ENCODE data around the gene S100A9. TPM values are rescaled to one million over a fixed set of nuclear protein-coding genes. Genes with fewer than 3 reads are reported as not detected.

Gene S100A9
- total and polyA plus RNA-seq, 2 experiments from 2014 or later: not detected

DNA sequence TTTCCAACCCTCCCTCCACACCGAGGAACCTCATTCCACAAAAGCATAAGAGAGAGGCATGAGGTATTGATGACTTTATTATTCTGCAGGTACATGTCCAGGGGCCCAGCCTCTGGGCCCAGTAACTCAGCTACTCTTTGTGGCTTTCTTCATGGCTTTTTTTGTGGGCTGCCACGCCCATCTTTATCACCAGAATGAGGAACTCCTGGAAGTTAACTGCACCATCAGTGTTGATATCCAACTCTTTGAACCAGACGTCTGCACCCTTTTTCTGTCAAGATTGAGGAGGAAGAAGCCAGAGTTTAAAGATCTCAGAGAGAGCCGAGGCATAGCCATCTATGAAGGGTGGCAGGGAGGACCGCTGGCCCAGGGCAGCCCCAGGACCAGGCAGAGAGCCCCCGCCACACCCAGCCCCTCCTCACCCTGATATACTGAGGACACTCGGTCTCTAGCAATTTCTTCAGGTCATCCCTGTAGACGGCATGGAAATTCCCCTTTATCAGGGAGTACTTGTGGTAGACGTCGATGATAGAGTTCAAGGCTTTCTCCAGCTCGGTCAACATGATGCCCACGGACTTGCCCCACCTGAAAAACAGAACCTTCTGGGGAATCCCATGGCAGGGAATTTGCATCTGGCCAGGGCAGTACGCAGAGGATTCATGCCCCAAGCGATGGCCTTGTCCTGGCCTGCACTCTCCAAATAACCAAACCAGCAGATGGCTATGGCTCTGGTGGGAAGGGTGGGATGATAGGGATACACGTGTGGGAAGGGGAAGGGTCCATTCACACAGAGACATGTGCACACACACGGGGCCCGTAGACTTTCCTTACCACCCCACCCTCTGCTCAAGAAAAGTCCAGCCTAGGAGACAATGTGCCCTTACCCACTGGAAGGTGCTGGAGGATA, 32.6 kb downstream of the S100A9 start (continued):
- TF ChIP-seq, protein P1, sequence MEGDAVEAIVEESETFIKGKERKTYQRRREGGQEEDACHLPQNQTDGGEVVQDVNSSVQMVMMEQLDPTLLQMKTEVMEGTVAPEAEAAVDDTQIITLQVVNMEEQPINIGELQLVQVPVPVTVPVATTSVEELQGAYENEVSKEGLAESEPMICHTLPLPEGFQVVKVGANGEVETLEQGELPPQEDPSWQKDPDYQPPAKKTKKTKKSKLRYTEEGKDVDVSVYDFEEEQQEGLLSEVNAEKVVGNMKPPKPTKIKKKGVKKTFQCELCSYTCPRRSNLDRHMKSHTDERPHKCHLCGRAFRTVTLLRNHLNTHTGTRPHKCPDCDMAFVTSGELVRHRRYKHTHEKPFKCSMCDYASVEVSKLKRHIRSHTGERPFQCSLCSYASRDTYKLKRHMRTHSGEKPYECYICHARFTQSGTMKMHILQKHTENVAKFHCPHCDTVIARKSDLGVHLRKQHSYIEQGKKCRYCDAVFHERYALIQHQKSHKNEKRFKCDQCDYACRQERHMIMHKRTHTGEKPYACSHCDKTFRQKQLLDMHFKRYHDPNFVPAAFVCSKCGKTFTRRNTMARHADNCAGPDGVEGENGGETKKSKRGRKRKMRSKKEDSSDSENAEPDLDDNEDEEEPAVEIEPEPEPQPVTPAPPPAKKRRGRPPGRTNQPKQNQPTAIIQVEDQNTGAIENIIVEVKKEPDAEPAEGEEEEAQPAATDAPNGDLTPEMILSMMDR (conservative IDR thresholded peaks at IDR 0.05; ENCODE audit: low read depth in 2 of 2): no peak
- TF ChIP-seq ZNF114 (CRISPR knock-in tag; IDR thresholded peaks at IDR 0.05) (no peak), JUNB (IDR thresholded peaks at IDR 0.05; ENCODE audit: unreplicated experiment) (no peak), EZH2 (IDR thresholded peaks at IDR 0.05; ENCODE audit: low read depth, unreplicated experiment) (no peak), NANOG (IDR thresholded peaks at IDR 0.05; ENCODE audit: borderline replicate concordance) (no peak)

DNA sequence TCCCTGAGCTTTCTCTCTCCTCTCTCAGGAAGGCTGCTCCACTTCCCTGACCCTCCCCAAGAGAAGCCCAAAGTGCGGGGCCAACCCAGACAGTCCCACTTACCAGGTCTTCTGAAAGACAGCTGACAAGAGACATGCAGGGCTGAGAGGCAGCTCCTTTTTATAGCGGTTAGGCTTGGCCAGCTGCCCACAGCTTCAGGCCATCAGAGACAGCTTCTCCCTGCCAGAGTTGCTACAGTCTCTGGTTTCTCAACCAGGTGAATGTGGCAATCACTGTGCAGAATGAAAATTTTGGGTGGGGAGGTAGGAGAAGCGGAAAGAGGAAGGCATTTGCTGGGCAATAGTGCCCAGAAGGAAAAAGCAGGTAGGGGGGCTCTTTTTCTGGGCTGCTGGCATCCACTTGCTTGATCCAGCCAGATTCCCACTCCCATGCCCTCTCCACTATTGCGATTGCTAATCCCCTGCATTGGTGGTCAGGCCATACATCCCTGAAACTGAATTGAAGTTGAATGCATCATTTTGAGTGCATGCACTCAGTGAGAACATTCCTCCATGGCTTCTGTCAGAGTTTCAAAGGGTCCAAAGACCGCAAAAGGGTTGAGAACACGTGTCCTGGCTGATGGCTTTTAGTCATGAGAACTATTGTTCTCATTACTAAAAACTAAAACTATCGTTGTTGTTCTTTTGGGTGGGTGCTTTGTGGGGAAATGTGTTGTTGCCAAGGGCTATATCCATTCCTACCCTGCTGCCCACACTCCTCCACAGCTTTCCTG, 33.5 kb downstream of the S100A9 start, which contains the start of gene S100A8:
Gene S100A8 (minus strand): TSS at position 136 of the 773 bp plus-strand sequence. CDS start 538 bp downstream, outside the sequence.
- ATAC-seq: no peak
- DNase-seq (ENCODE audit: low spot score): no peak
- no peak within 1 kb of the TSS for H2AFZ ChIP-seq
- H3K4me1 Mint-ChIP-seq: peaks cover 2% of the 10 kb centered on the region; the same call in 1 of the 3 replicates
- no peaks in the 10 kb centered on the region for H3K79me2 ChIP-seq (replicated peaks; ENCODE audit: insufficient read depth)
- H3K9me3 Mint-ChIP-seq: no peaks in the 10 kb centered on the region
- H3K27ac ChIP-seq (ENCODE audit: low read depth): no peak within 1 kb of the TSS
- H4K20me1 ChIP-seq (replicated peaks; ENCODE audit: insufficient read depth): no peaks in the 10 kb centered on the region
- H3K27me3 Mint-ChIP-seq (ENCODE audit: insufficient read depth, low read depth, poor library complexity): peaks cover 2% of the 10 kb centered on the region
- H3K9me2 ChIP-seq (ENCODE audit: insufficient read depth): 0 out of 2 replicates have a peak, but pooled peaks cover 3% of the 10 kb centered on the region
- H3K27ac Mint-ChIP-seq: no peak within 1 kb of the TSS
- no peak within 1 kb of the TSS for H3K4me3 ChIP-seq
- H3K27me3 ChIP-seq (ENCODE audit: insufficient read depth): no peaks in the 10 kb centered on the region
- H3K36me3 Mint-ChIP-seq (ENCODE audit: low read depth): no peaks in the 10 kb centered on the region
- no peak within 1 kb of the TSS for H3K4me3 Mint-ChIP-seq
- H3K4me1 ChIP-seq (ENCODE audit: insufficient read depth): no peaks in the 10 kb centered on the region
- H3F3A ChIP-seq (replicated peaks; ENCODE audit: low read depth): no peaks in the 10 kb centered on the region
- no peaks in the 10 kb centered on the region for H3K36me3 ChIP-seq (ENCODE audit: insufficient read depth)
- H3K4me2 ChIP-seq: no peak within 1 kb of the TSS
- TF ChIP-seq EZH2 (IDR thresholded peaks at IDR 0.05; ENCODE audit: low read depth, unreplicated experiment): no peak
- no peak for TF ChIP-seq CREB1 (CRISPR knock-in tag; IDR thresholded peaks at IDR 0.05; ENCODE audit: low read depth)
- TF ChIP-seq JUNB (IDR thresholded peaks at IDR 0.05; ENCODE audit: unreplicated experiment): no peak
- no peak for TF ChIP-seq ZNF114 (CRISPR knock-in tag; IDR thresholded peaks at IDR 0.05)
- no peak for TF ChIP-seq REST (IDR thresholded peaks at IDR 0.05; ENCODE audit: unreplicated experiment)
- TF ChIP-seq, protein P1 (conservative IDR thresholded peaks at IDR 0.05; ENCODE audit: low read depth in 2 of 2): no peak
- no peak for TF ChIP-seq ZNF331 (CRISPR knock-in tag; IDR thresholded peaks at IDR 0.05; ENCODE audit: low read depth)
- no peak for TF ChIP-seq ETS1 (IDR thresholded peaks at IDR 0.05)
- no peak for TF ChIP-seq POLR2AphosphoS5 (IDR thresholded peaks at IDR 0.05; ENCODE audit: low read depth)
- no peak for TF ChIP-seq STAT1 (IDR thresholded peaks at IDR 0.05; ENCODE audit: unreplicated experiment)
- TF ChIP-seq NANOG (IDR thresholded peaks at IDR 0.05; ENCODE audit: borderline replicate concordance): no peak
